Activated CD4-positive, alpha-beta T cell treated with anti-CD3 and anti-CD28 coated beads for 1 hour (primary cell): Measurements from ENCODE around the gene ESRRB.

Source experiments
- DNase-seq: peaks from one replicate; pipeline ENCODE4 v3.0.0-alpha.2; 2020

Gene ESRRB

GRCh38 chr14:76408877-76409276 lies 32.9 kb downstream of the ESRRB start:
- DNase-seq, result no peak

- DNase-seq, result no peak
Observed at GRCh38 chr14:76412501-76412900, 36.6 kb downstream of the ESRRB start.

- DNase-seq, result no peak
Observed at GRCh38 chr14:76413106-76413961, 37.4 kb downstream of the ESRRB start.

GRCh38 chr14:76413962-76414600 lies 38.1 kb downstream of the ESRRB start:
- no peak for DNase-seq

- DNase-seq, result no peak
Observed at GRCh38 chr14:76419399-76419798, 43.5 kb downstream of the ESRRB start.

- no peak for DNase-seq
Observed at GRCh38 chr14:76420827-76421226, 44.9 kb downstream of the ESRRB start.

DNA sequence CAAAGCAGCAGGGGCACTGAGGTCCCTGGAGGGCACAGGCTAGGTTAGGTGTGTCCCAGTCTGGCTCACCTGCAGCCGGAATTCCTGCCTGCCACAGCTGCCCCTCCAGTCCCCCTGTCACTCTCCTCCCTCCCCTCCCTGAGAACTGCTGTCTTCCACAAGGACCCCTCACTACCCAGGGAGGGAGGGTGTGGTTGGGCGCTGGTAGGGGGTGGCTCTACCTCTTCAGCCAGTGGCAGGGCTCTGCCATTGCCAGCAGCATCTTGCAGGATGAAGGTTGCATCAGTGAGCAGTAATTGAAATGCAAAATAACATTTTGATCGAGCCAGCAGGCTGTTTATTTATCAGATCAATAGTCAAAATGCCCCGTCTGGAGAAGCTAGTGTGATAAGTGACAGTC lies 45.7 kb downstream of the ESRRB start:
- no peak for DNase-seq

DNA sequence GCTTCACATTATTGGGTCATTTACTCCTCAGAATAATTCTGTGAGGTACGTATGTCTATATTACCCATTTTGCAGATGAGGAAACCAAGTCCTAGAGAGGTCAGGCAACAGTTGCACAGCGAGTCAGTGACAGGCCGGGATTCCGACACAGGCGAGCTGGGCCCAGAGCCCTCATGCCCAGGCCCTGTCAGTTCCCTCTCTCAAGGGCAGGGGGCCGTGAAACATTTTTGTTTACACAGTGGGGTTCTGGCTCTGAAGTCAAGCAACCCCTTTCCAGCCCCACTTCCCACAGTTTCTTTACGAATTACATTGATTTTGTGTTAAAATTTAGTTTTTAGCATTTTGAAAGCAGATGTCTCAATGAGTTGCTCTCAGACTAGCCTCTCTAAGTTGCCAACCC lies 46.7 kb downstream of the ESRRB start:
- no peak for DNase-seq

GRCh38 chr14:76423534-76423933 lies 47.6 kb downstream of the ESRRB start:
- no peak for DNase-seq

DNA sequence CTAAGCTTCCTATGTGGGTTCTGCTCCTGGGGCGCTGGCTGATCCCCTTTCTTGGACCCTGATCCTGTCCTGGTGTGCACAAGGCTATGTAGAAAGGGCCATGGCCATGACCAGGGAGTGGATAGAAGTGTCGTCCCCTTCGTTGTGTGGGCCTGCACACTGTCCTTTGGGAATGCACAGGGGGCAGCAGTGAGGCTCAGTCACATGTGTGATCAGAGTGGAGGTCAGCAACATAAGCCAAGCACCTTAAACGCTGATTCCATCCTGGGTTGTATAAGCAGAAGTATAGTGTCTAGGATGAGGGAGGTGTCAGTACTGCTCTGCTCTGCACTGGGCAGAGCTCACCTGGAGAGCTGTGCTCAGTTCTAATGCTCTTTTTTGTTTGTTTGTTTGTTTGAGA lies 48.4 kb downstream of the ESRRB start:
- DNase-seq, result no peak

GRCh38 chr14:76426161-76426696 lies 50.3 kb downstream of the ESRRB start:
- DNase-seq, result no peak

GRCh38 chr14:76428611-76429010 lies 52.7 kb downstream of the ESRRB start:
- no peak for DNase-seq

DNA sequence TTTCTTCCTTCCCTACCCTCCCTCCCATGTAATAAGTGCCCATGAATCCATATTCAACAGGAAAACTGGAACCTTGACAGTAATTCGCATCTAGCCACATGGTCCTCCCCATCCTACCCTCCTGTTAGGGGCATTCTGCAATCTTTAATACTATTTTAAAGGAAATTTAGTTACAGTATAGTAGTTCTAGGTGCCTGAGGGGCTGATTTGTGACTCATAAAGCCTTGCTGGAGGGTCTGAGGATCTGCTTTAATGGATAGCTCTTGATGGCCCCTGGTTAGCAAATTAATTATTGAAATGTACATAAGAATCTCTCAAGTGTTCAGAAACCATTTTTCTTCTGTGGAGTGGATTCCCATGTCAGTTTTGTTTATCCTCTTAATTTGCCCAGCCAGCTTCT lies 54.1 kb downstream of the ESRRB start:
- DNase-seq, result no peak

GRCh38 chr14:76430475-76430980 lies 54.6 kb downstream of the ESRRB start:
- DNase-seq, result no peak

- no peak for DNase-seq
Observed at GRCh38 chr14:76431538-76431937, 55.6 kb downstream of the ESRRB start.

- no peak for DNase-seq
Observed at GRCh38 chr14:76432827-76433752, 57.2 kb downstream of the ESRRB start.

DNA sequence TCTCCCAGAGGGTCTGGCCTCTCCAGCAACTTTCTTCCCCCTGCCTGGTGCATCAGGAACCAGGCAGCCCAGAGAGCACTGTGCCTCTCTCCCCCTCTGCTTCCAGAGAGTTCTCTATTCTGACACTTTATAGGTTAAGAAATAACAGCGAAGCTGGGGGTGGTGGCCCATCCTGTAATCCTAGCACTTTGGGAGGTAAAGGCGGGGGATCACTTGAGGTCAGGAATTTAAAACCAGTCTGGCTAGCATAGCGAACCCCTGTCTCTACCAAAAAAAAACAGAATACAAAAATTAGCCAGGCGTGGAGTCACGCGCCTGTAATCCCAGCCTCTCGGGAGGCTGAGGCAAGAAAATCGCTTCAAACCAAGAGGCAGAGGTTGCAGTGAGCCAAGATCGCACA lies 58.3 kb downstream of the ESRRB start:
- no peak for DNase-seq

GRCh38 chr14:76439237-76439775 lies 63.4 kb downstream of the ESRRB start:
- DNase-seq, result no peak

- no peak for DNase-seq
Observed at GRCh38 chr14:76446486-76446885, 70.5 kb downstream of the ESRRB start.

GRCh38 chr14:76446921-76447320 lies 71.0 kb downstream of the ESRRB start:
- no peak for DNase-seq

GRCh38 chr14:76450476-76450875 lies 74.5 kb downstream of the ESRRB start:
- no peak for DNase-seq

DNA sequence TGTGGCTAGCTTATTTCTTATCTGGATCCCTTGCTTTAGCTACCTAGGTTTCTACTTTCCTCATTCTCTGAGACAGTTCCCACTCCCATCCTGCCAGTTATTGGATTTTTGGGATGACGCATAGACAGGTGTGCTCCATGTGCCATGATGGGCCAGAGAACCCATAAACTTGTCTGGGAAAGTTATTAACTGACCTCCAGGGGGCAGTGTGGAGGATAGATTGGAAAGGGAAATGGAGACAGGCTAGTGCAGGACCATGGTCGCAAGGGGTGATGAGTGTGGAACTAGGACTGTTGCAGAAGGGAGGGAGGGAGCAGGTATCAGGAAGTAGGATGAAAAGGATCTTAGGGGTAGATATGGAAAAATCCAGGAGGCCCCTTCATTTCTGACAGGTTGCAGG lies 80.3 kb downstream of the ESRRB start:
- no peak for DNase-seq
